Activated CD4-positive, alpha-beta T cell treated with anti-CD3 and anti-CD28 coated beads for 36 hours (primary cell): ENCODE results near the gene C19orf81. TPM values are rescaled to one million over a fixed set of nuclear protein-coding genes. Genes with fewer than 3 reads are reported as not detected.
A peak's percentile ranks its signal among the peaks of the same experiment; 100 is the strongest.

ENCODE experiments used
- ATAC-seq: fragments of 200-7000 bp; cut with Tn5 transposase; one replicate; pipeline ENCODE4 v1.10.0; 2021; ENCODE audit warnings: mild to moderate bottlenecking, moderate library complexity
- CTCF ChIA-PET: fragments of 350-600 bp; sonication (Branson Sonifier 250); formaldehyde crosslinking; loops from one replicate; lab custom pipeline; 2021; ENCODE audit warnings: antibody characterized with exemption; lab: Charles Lee
- POLR2A ChIA-PET: fragments of 350-600 bp; sonication (Branson Sonifier 250); formaldehyde crosslinking; loops from one replicate; lab custom pipeline; 2021; ENCODE audit warnings: antibody characterized with exemption, inconsistent platforms; lab: Charles Lee
- DNase-seq: peaks from one replicate; pipeline ENCODE4 v3.0.0-alpha.2; 2020
- H3K27ac Mint-ChIP-seq: one replicate; pipeline ENCODE4 v1.8.0; 2021; ENCODE audit warnings: mixed read lengths
- H3K27me3 Mint-ChIP-seq: one replicate; pipeline ENCODE4 v1.8.0; 2021; ENCODE audit warnings: mixed read lengths
- H3K36me3 Mint-ChIP-seq: one replicate; pipeline ENCODE4 v1.8.0; 2021; ENCODE audit warnings: low read depth, mixed read lengths
- H3K4me1 Mint-ChIP-seq: one replicate; pipeline ENCODE4 v1.8.0; 2021; ENCODE audit warnings: mixed read lengths
- H3K4me3 Mint-ChIP-seq: one replicate; pipeline ENCODE4 v1.8.0; 2021; ENCODE audit warnings: mild to moderate bottlenecking, moderate library complexity, mixed read lengths
- H3K9me3 Mint-ChIP-seq: one replicate; pipeline ENCODE4 v1.8.0; 2021; ENCODE audit warnings: low read depth, mixed read lengths
- intact Hi-C, 2 experiments: fragments of 100-400 bp; cut with DNase I in 1 of 2; cut with micrococcal nuclease in 1 of 2; formaldehyde crosslinking; loops; one replicate each; pipeline versions ENCODE4 v1.14.2 to v1.15.1; 2022 to 2024; cut with DNase I, micrococcal nuclease
- total RNA-seq, 2 experiments: library from RNA; stranded (reverse); gene quantifications; one replicate each; pipeline ENCODE4 v1.2.3, GENCODE V29; 2021

The C19orf81 gene
- total RNA-seq, 2 experiments from 2014 or later, result 1.3 to 1.7 TPM

DNA sequence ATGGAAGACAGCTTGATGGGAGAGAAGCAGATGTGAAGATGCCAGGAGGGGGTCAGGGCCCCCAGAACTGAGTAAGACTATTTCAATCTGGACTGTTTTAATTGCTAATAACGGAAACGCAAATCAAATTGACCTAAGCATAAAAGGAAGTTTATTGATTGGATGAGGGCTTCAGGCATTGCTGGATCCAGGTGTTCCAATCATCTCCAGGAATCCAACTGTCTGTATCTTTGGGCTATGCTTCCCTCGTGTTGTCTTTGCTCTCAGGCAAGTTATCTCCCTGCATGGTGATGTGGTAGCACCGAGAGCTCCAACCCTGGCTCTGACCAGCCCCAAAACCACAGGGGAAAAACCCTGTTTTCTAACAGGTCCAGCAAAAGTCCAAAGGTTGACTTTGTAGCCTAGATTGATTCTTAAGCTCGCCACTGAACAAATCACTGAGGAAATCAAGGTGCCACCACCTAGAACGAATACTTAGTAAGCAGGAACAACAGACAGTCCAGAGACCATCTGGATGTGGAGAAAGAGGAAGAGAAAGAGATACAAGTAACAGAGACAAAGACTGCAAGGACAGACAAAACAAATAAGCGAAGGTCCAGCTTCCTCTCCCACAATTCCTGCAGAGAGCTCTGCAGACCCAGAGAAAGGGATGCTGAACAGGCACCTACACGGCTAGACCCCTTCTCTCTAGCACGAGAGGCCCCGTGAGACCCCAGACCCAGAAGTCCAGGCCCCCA is 1.2 kb upstream of the C19orf81 start:
- no peak overlapping the region for H3K27ac Mint-ChIP-seq
- CTCF ChIA-PET, result no interaction called here
- no peak overlapping the region for H3K4me3 Mint-ChIP-seq
- peaks cover 20% of the 10 kb centered on the region for H3K27me3 Mint-ChIP-seq
- no peaks in the 10 kb centered on the region for H3K4me1 Mint-ChIP-seq
- ATAC-seq (no peak), DNase-seq (no peak)
- intact Hi-C loops, result no loop called here
- POLR2A ChIA-PET, result no interaction called here
- H3K9me3 Mint-ChIP-seq, result no peaks in the 10 kb centered on the region
- H3K36me3 Mint-ChIP-seq, result no peaks in the 10 kb centered on the region

DNA sequence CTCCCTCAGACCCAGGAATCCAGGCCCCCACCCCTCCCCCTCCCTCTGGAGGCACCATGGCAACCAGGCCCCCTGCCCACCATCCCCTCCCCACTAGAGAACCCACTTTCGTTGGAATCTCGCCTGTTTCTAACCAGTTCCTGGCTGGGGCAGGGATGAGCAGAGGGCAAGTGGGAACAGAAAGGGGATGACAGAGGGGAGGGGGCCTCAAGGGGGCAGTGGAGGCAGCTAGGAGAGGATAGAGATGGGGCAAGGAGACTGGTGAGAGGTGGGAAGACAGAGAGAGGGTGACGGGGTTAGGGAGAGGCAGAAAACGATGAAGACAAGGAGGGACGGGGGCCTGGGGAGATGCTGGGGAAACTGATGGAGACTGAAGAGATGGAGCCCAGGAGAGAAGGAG is 586 bp upstream of the C19orf81 start:
- H3K4me3 Mint-ChIP-seq, result no peak overlapping the region
- H3K9me3 Mint-ChIP-seq, result no peaks in the 10 kb centered on the region
- H3K27ac Mint-ChIP-seq, result no peak overlapping the region
- CTCF ChIA-PET, result no interaction called here
- no peak for ATAC-seq
- POLR2A ChIA-PET, result no interaction called here
- intact Hi-C loops, result no loop called here
- H3K36me3 Mint-ChIP-seq, result no peaks in the 10 kb centered on the region
- DNase-seq, result no peak
- no peaks in the 10 kb centered on the region for H3K4me1 Mint-ChIP-seq
- peaks cover 26% of the 10 kb centered on the region for H3K27me3 Mint-ChIP-seq

DNA sequence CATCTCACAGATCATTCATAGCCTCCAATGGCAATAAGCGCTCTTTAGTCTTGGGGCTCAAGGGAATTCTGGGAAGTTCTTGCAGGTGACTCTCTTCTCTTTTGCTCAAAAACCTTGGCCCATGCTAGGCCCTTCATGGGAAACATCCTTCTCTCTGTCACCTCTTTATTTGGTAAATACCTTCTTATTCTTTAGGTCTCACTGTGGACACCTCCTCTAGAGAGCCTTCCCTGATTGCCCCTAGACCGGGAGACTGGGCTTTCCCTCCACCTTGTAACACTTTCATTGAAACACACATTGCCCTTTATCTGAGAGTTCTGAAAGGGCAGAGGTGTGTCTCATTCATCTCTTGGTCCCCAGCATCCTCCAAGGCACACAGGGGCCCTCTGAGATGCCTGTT is 1.9 kb downstream of the C19orf81 start:
- H3K4me1 Mint-ChIP-seq, result no peaks in the 10 kb centered on the region
- no peak overlapping the region for H3K27ac Mint-ChIP-seq
- H3K4me3 Mint-ChIP-seq, result no peak overlapping the region
- CTCF ChIA-PET, result no interaction called here
- H3K27me3 Mint-ChIP-seq, result peaks cover 41% of the 10 kb centered on the region
- POLR2A ChIA-PET, result no interaction called here
- DNase-seq, result no peak
- H3K36me3 Mint-ChIP-seq, result no peaks in the 10 kb centered on the region
- intact Hi-C loops, result no loop called here
- ATAC-seq, result no peak
- H3K9me3 Mint-ChIP-seq, result no peaks in the 10 kb centered on the region

DNA sequence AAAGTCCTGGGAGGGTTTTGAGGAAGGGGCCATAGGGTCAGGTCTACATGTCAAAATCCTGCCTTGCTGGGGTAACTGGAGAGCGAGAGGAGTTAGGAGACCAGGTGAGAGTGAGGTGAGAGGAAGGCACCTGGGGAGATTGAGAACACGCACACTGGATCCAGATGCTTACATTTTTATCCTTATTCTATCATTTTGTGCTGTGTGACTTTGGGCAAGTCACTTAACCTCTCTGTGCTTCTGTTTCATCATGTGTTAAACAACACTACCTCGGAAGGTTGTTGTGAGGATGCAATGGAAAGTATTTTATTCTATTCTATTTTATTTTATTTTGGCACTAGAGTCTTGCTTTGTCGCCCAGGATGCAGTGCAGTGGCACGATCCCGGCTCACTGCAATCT is 3.5 kb downstream of the C19orf81 start:
- Mint-ChIP-seq H3K4me3 (no peak overlapping the region), H3K36me3 (peaks cover 2% of the 10 kb centered on the region), H3K4me1 (peaks cover 8% of the 10 kb centered on the region), H3K27ac (no peak overlapping the region), H3K27me3 (peaks cover 53% of the 10 kb centered on the region), H3K9me3 (peaks cover 7% of the 10 kb centered on the region)
- ChIA-PET CTCF (no interaction called here), POLR2A (no interaction called here)
- DNase-seq, result no peak
- intact Hi-C loops, result no loop called here
- ATAC-seq, result no peak

DNA sequence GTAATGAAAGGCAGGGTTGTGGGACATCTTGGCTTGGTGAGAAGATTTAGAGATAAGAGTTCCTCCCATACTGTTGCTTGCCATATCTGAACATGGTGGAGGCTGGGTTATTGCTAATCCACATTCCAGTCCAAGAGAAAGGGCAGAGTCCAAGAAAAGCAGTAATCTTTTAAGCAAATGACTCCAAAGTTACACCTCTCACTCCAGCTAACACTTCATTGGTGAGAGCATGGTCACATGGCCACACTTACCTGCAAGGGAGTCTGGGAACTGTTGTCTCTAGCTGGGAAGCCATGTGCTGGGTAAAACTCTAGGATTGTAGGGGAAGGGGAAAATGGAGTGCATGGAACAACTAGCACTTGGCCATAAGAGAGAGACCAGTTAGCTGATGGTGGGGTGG is 5.6 kb downstream of the C19orf81 start:
- DNase-seq (no peak), ATAC-seq (no peak)
- H3K4me3 Mint-ChIP-seq, result no peak overlapping the region
- no peak overlapping the region for H3K27ac Mint-ChIP-seq
- peaks cover 13% of the 10 kb centered on the region for H3K9me3 Mint-ChIP-seq
- ChIA-PET CTCF (no interaction called here), POLR2A (no interaction called here)
- H3K4me1 Mint-ChIP-seq, result peaks cover 20% of the 10 kb centered on the region
- peaks cover 53% of the 10 kb centered on the region for H3K27me3 Mint-ChIP-seq
- intact Hi-C loops, result loop anchor here in 1 of 2 experiments (5.0 kb wide), 1 partner anchor 293 kb away; no protein-coding TSS in a partner anchor
- H3K36me3 Mint-ChIP-seq, result peaks cover 7% of the 10 kb centered on the region

DNA sequence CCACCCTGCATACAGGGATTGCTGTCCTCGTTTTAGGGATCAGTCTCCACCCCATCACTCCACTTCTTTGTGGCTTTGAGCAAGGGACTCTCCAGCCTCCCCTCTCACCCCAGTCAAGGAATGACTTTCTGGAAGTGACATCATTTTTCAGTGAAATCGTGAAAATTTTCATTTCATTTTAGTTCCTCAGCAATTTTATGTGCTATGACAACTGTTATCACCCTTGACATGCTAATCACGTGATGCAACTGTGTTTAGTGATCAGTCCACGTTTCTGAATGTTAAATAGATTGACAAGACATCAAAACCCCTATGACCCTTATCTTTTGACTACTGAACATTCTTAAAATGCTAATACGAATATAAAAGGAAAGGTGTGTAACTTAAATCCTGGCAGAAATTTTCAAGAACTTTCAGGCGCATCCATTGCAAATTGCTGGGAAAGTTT is 8.0 kb downstream of the C19orf81 start:
- ChIA-PET POLR2A (interaction anchor here (0.6 kb wide), 1 partner anchor 26 kb away, joined by 4 read pairs; no protein-coding TSS in a partner anchor), CTCF (no interaction called here)
- Mint-ChIP-seq H3K4me3 (peak overlapping the region; percentile 76), H3K9me3 (peaks cover 13% of the 10 kb centered on the region), H3K27ac (peak overlapping the region; percentile 81), H3K36me3 (peaks cover 7% of the 10 kb centered on the region), H3K4me1 (peaks cover 20% of the 10 kb centered on the region), H3K27me3 (peaks cover 65% of the 10 kb centered on the region)
- ATAC-seq (no peak), DNase-seq (no peak)
- intact Hi-C loops, result loop anchor here in 1 of 2 experiments (5.0 kb wide), 1 partner anchor 295 kb away; no protein-coding TSS in a partner anchor

DNA sequence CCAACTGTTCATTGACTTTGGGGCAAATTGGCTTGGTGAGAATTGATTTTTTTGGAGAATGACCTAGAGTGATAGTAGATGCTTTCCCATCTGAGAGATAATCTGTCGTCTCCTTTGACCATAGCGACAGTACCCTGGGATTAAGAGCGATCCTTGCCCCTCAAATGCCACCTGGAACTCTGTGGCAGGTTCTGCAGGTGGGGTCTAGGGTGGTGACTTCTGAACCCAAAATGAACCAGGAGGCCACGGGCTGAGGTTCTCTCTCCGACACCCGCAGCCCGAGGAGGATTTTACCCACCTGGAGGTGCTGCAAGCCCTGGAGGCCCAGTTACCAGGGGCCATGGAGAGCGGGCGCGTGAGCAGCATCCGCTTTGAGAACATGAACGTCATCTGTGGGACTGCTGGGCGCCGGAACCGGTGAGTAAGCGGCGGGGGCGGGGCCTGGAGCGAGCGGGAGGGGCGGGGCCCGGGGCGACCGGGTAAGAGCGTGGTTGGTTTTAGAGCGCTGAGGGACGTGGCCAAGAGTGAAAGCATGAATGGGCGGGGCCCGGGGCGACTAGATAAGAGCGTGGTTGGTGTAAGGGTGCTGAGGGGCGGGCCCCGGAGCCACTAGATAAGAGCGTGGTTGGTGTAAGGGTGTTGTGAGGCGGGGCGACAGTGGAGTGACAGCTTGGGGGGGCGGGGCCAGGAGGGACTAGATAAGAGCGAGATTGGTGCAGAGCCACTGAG is 8.6 kb downstream of the C19orf81 start:
- Mint-ChIP-seq H3K4me3 (peak overlapping the region; percentile 76), H3K27ac (peak overlapping the region; percentile 93), H3K9me3 (peaks cover 13% of the 10 kb centered on the region), H3K27me3 (peaks cover 65% of the 10 kb centered on the region), H3K4me1 (peaks cover 20% of the 10 kb centered on the region), H3K36me3 (peaks cover 7% of the 10 kb centered on the region)
- intact Hi-C loops, result loop anchor here (1.0 to 5.0 kb wide), 13 partner anchors 19 to 633 kb away; partner anchors contain the start of genes CTU1 (in 1 of the 2), EMC10 (in 1 of the 2), GARIN5A (in 1 of the 2) and JOSD2 (in 1 of the 2)
- peak; percentile 98 for DNase-seq
- ATAC-seq, result peak; percentile 96
- POLR2A ChIA-PET, result no interaction called here
- CTCF ChIA-PET, result interaction anchor here (0.6 to 1.2 kb wide), 2 partner anchors 50 to 58 kb away, joined by 3 read pairs; no protein-coding TSS in a partner anchor

DNA sequence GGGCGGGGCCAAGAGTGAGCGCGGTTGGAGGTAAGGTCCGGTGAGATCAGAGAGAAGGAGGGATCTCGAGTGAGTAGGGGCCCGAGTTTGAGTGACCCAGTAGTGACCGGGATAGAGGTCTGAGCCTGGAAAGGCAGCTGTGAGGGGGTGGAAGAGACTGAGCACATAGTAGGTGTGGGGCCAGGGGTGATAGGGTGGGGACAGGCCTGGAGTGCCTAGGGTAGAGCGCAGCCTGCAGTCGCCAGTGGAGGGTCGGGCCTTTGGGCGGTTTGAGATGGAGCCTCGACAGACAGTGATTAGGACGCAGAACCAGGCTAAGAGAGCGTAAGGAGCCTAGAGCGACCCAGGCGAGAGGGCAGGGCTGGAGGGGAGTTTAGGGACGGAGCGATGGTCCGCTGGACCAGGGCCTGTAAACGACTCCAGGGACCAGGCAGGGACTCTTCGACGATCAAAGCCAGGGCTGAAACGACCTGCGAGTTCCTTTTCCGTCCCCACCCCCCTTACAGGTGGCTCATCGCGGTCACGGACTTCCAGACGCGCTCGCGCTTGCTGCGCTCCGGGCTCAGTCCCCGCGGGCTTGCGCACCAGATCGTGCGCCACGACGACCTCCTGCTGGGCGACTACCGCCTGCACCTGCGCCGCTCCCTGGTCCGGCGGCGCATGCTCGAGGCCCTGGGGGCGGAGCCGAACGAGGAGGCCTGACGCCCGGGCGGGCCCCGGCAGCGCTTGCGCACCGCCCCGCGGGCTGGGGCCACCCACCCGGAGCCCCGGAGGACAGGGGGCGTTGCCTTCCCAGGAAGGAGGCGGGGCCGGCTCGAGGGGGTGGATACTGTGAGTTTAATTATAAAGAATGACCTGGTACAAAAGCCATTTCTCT is 9.4 kb downstream of the C19orf81 start:
- intact Hi-C loops, result loop anchor here (1.0 to 5.0 kb wide), 13 partner anchors 19 to 634 kb away; partner anchors contain the start of genes CTU1 (in 1 of the 2), EMC10 (in 1 of the 2), GARIN5A (in 1 of the 2) and JOSD2 (in 1 of the 2)
- Mint-ChIP-seq H3K36me3 (peaks cover 7% of the 10 kb centered on the region), H3K4me3 (peak overlapping the region; percentile 76), H3K4me1 (peaks cover 20% of the 10 kb centered on the region), H3K27ac (peak overlapping the region; percentile 93), H3K9me3 (peaks cover 13% of the 10 kb centered on the region), H3K27me3 (peaks cover 64% of the 10 kb centered on the region)
- ChIA-PET CTCF (interaction anchor here (0.6 to 1.2 kb wide), 2 partner anchors 51 to 57 kb away, joined by 3 read pairs; no protein-coding TSS in a partner anchor), POLR2A (no interaction called here)
- ATAC-seq (peak; percentile 59), DNase-seq (peak; percentile 89)

DNA sequence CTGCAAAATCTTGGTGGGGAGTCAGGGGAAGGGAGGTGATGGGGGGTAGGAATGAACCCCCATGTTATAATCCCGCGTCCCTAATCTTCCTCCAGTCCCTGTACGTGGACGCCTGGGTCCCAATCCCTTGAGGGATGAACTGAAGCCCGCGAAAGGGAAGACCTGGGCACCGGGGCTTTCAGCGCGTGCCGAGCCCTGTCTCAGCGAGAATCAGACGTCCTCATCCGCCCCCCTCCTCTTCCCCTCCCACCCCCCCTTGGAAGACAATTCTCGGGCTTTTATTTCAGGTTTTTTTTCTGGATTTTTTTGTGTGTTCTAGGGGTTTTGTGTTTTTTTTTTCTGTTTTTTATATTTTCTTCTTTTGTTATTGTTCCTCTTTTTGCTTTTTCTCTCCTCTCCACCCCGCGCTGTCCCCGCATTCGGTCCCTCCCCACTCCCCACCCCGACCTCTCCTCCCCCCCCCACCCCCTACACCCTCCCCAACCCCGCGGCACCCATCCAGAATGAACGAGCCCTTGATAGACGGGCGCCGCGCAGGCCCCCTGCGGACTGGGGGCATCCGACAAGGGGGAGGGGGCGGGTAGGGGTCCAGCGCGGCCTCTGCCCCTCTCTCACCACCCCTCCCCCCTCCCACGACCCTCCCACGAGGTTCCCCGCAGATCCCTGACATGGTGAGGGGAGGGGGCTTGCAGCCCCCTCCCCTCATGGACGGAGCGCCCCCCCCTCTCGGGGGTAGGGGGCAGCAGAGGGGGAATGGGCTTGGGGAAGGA is 10.3 kb downstream of the C19orf81 start:
- intact Hi-C loops, result loop anchor here (2.0 to 10.0 kb wide), 5 partner anchors 65 to 635 kb away; partner anchors contain the start of gene VRK3 (in 1 of the 2)
- ChIA-PET POLR2A (no interaction called here), CTCF (interaction anchor here (0.6 kb wide), 1 partner anchor 1193 kb away, joined by 3 read pairs; no protein-coding TSS in a partner anchor)
- Mint-ChIP-seq H3K27ac (no peak overlapping the region), H3K36me3 (peaks cover 7% of the 10 kb centered on the region), H3K4me1 (peaks cover 20% of the 10 kb centered on the region), H3K27me3 (peaks cover 63% of the 10 kb centered on the region), H3K9me3 (peaks cover 13% of the 10 kb centered on the region), H3K4me3 (no peak overlapping the region)
- ATAC-seq (no peak), DNase-seq (no peak)

DNA sequence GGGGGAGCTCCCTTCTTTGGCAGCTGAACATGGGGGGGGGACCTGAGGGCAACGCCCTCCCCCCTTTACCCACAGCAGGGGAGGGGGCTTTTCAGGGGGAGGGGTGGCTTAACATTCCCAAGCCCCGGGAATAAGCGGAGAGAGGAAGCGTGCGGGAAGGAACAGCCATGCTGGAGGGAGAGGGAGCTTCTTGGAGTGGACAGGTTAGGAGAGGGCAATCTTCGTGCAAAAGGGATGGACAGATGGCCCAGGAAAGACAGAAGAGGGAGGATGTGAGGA is 10.8 kb downstream of the C19orf81 start:
- Mint-ChIP-seq H3K4me1 (peaks cover 20% of the 10 kb centered on the region), H3K4me3 (no peak overlapping the region), H3K9me3 (peaks cover 13% of the 10 kb centered on the region), H3K27me3 (peaks cover 60% of the 10 kb centered on the region), H3K36me3 (peaks cover 7% of the 10 kb centered on the region), H3K27ac (no peak overlapping the region)
- intact Hi-C loops, result loop anchor here in 1 of 2 experiments (10.0 kb wide), 1 partner anchor 125 kb away; no protein-coding TSS in a partner anchor
- ATAC-seq (no peak), DNase-seq (no peak)
- POLR2A ChIA-PET, result interaction anchor here (0.6 kb wide), 1 partner anchor 176 kb away, joined by 6 read pairs; no protein-coding TSS in a partner anchor
- CTCF ChIA-PET, result interaction anchor here (0.6 to 0.9 kb wide), 2 partner anchors 10 to 1193 kb away, joined by 3 read pairs; no protein-coding TSS in a partner anchor
